Fibroblast of the aortic adventitia (primary cell): ENCODE measurements around the gene CDK1. TPM values are rescaled to one million over a fixed set of nuclear protein-coding genes. Genes with fewer than 3 reads are reported as not detected.

Experiments
- DNase-seq: peaks from one replicate; pipeline ENCODE4 v3.0.0-alpha.2; 2010; ENCODE audit warnings: low read depth
- H3K4me3 ChIP-seq: 2 replicates; pipeline ENCODE4 v1.5.1; 2011; ENCODE audit warnings: low read depth, mild to moderate bottlenecking, control low read depth, low read length, moderate library complexity
- CTCF ChIP-seq: IDR thresholded peaks from 2 replicates; pipeline ENCODE4 v1.5.1; 2011; ENCODE audit warnings: mild to moderate bottlenecking, low read length, control low read depth, inconsistent platforms; ENCODE audit not compliant: insufficient read depth
- total RNA-seq: library from RNA; depleted of rRNA; stranded (reverse); fragments of >200 nt; gene quantifications from 2 replicates; pipeline ENCODE4 v1.2.3, GENCODE V29; 2012; ENCODE audit warnings: low replicate concordance

CDK1 gene
- total RNA-seq, 1 donor = 82.9 TPM

DNA sequence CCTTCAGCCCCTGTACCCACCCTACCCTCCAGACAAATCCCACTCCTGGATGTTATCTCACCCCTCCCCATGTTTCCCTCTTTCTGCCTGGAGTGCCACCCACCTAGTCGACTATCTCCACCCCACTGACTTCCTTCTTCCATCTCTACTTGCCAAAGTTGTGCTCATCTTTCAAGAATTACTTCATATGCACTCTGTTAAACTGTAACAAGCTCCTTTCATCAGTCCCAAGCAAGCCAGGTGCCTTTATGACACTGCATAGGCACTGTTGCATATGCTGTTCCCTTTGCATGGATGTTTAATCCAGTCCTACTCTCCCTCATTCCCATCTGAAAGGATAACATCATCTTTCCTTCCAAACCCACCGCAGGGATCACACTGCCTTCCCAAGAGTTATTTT is 8.9 kb upstream of the CDK1 start:
- no peak for DNase-seq
- H3K4me3 ChIP-seq = no peak overlapping the region
- peak; percentile 1 for TF ChIP-seq CTCF

DNA sequence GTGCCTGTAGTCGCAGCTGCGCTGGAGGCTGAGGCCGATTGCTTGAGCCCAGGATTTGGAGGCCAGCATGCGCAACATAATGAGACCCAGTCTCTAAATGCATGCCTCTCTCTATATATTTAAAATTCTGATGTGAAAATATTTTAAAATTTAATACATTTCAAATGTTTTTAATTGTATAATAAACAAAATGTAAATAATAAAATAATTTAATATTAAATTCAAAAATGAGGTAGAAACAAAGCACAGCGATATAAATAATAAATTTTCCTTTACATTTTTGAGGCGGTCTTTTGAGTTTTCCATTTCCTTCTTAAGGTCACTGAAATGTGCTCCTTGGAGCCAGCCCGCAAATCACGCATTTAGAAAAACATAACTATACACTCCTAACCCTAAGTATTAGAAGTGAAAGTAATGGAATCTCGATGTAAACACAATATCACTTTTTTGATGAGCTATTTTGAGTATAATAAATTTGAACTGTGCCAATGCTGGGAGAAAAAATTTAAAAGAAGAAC is 523 bp upstream of the CDK1 start:
- peak overlapping the region; percentile 61 for H3K4me3 ChIP-seq
- TF ChIP-seq CTCF = no peak
- DNase-seq = no peak

- DNase-seq = peak; percentile 13
- no peak for TF ChIP-seq CTCF
- H3K4me3 ChIP-seq = peak overlapping the region; percentile 81
These were observed 906 bp downstream of the CDK1 start for GRCh38 chr10:60778971-60779796.

DNA sequence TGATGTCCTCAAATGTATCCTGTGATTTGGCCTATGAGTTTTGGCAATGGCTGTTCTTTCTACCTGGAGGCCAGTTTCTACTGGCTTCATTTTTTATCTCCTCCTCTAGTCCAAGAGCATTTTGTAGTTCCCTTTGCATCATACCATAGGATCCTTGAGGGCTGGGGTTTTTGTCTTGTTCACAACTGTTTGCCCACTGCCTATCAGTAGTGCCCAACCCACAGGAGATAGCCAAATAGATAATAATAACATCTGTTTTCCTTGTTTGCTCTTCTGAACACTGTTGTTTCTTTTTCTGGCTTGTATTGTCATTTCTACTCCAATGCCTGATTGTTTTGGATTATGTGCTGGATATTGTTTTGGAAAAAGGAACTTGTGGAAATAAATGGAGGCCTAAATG is 3.4 kb downstream of the CDK1 start:
- no peak overlapping the region for H3K4me3 ChIP-seq
- peak; percentile 25 for DNase-seq
- TF ChIP-seq CTCF = no peak

- no peak for TF ChIP-seq CTCF
- no peak for DNase-seq
- H3K4me3 ChIP-seq = no peak overlapping the region
These were observed 6.4 kb downstream of the CDK1 start for GRCh38 chr10:60784641-60785040.

GRCh38 chr10:60788544-60788943 is 10.3 kb downstream of the CDK1 start:
- TF ChIP-seq CTCF = no peak
- DNase-seq = no peak

More at GRCh38 chr10:60788544-60788943, 10.3 kb downstream of the CDK1 start:
- H3K4me3 ChIP-seq = no peak overlapping the region
